Gastrocnemius medialis (tissue), 4 donors: ENCODE data around the gene USB1.

ENCODE experiments used
- POLR2A ChIP-seq, 2 donors: fragments of 450-650 bp; IDR thresholded peaks; one replicate each; pipeline ENCODE4 v1.6.1; 2017; ENCODE audit warnings: antibody characterized with exemption in 2 of 2, mild to moderate bottlenecking in 2 of 2, moderate library complexity in 2 of 2
- TF ChIP-seq, protein P1 (sequence below), 5 experiments: fragments of 450-650 bp in 3 of 5; fragments of 200-600 bp in 2 of 5; sonication (generic) in 2 of 5; IDR thresholded peaks in 4 of 5; conservative IDR thresholded peaks in 1 of 5; 1 replicate in 4 of 5; 2 replicates in 1 of 5; pipeline ENCODE4 v1.5.1; 2016 to 2019; ENCODE audit warnings: antibody characterized with exemption in 5 of 5, mild to moderate bottlenecking in 3 of 5, moderate library complexity in 3 of 5

DNA sequence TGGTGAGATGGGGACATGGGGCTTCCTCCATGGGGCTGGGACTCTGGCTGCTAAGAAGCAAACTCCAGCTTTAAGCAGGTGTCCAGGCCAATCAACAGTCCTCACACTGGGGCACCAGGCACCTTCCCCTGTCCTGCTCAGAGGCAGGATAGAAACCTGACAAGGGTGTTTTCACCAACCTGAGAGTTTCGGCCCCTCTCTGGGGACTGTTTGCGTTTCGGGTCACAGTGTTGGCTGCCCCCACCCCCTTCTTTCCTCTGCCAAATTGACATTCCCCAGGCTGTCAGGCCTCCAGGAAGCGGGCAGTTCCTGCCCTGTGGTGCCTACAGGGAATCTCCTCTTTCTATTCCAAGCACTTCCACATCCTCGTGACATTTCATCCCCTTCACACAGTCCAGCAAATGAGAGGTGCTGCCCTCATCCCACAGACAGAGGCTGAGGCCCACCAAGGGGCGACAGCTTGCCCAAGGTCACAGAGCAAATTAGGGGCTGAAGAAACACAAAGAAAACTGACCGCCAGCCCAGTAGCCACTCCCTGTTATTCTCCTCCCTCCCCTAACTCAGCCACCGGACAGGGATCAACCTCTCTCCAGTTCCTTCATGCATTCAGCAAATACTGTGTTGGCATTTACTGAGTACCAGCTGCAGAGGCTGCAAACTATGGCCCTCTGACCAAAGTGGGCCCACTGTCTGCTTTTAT, 62.3 kb downstream of the USB1 start:
- TF ChIP-seq, protein P1, sequence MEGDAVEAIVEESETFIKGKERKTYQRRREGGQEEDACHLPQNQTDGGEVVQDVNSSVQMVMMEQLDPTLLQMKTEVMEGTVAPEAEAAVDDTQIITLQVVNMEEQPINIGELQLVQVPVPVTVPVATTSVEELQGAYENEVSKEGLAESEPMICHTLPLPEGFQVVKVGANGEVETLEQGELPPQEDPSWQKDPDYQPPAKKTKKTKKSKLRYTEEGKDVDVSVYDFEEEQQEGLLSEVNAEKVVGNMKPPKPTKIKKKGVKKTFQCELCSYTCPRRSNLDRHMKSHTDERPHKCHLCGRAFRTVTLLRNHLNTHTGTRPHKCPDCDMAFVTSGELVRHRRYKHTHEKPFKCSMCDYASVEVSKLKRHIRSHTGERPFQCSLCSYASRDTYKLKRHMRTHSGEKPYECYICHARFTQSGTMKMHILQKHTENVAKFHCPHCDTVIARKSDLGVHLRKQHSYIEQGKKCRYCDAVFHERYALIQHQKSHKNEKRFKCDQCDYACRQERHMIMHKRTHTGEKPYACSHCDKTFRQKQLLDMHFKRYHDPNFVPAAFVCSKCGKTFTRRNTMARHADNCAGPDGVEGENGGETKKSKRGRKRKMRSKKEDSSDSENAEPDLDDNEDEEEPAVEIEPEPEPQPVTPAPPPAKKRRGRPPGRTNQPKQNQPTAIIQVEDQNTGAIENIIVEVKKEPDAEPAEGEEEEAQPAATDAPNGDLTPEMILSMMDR (IDR thresholded peaks at IDR 0.05 in 4 of 5, conservative IDR thresholded peaks at IDR 0.05 in 1 of 5), result no peak
- TF ChIP-seq POLR2A (IDR thresholded peaks at IDR 0.05), result no peak
